Trophoblast cell (in vitro differentiated cells and primary cell): ENCODE measurements around the gene VEZF1. TPM values are rescaled to one million over a fixed set of nuclear protein-coding genes. Genes with fewer than 3 reads are reported as not detected.

ENCODE experiments used
- DNase-seq, 2 donors: peaks; one replicate each; pipeline ENCODE4 v3.0.0-alpha.2; 2016
- H2AFZ ChIP-seq: 2 replicates; pipeline ENCODE4 v1.6.1; 2013; ENCODE audit warnings: low read length, moderate library complexity, mild to moderate bottlenecking; ENCODE audit not compliant: insufficient read depth, poor library complexity
- H2AK5ac ChIP-seq: 2 replicates; pipeline ENCODE4 v1.6.1; 2013; ENCODE audit warnings: mild to moderate bottlenecking, low read length
- H2BK120ac ChIP-seq: 2 replicates; pipeline ENCODE4 v1.6.1; 2013; ENCODE audit warnings: low read length, mild to moderate bottlenecking, moderate library complexity; ENCODE audit not compliant: insufficient read depth, poor library complexity
- H2BK12ac ChIP-seq: 2 replicates; pipeline ENCODE4 v1.6.1; 2013; ENCODE audit warnings: mild to moderate bottlenecking, low read length, moderate library complexity
- H2BK5ac ChIP-seq: 2 replicates; pipeline ENCODE4 v1.6.1; 2013; ENCODE audit warnings: low read length, low read depth, moderate library complexity, mild to moderate bottlenecking; ENCODE audit not compliant: poor library complexity
- H3K14ac ChIP-seq: 2 replicates; pipeline ENCODE4 v1.6.1; 2013; ENCODE audit warnings: mild to moderate bottlenecking, low read length
- H3K18ac ChIP-seq: 2 replicates; pipeline ENCODE4 v1.6.1; 2013; ENCODE audit warnings: mild to moderate bottlenecking, low read length
- H3K23ac ChIP-seq: 2 replicates; pipeline ENCODE4 v1.6.1; 2013; ENCODE audit warnings: low read length
- H3K27ac ChIP-seq: 2 replicates; pipeline ENCODE4 v1.5.1; 2013; ENCODE audit warnings: low read depth, mild to moderate bottlenecking, inconsistent platforms, low read length, moderate library complexity
- H3K27me3 ChIP-seq: 2 replicates; pipeline ENCODE4 v1.6.1; 2013; ENCODE audit warnings: inconsistent platforms, mild to moderate bottlenecking, low read length, moderate library complexity; ENCODE audit not compliant: insufficient read depth
- H3K36me3 ChIP-seq, 2 experiments: 1 replicate in 1 of 2; 2 replicates in 1 of 2; pipeline ENCODE4 v1.6.1; 2013; ENCODE audit warnings: low read length in 2 of 2, mild to moderate bottlenecking in 2 of 2, moderate library complexity in 1 of 2; ENCODE audit not compliant: insufficient read depth in 2 of 2, control insufficient read depth in 1 of 2
- H3K4ac ChIP-seq: 2 replicates; pipeline ENCODE4 v1.6.1; 2013; ENCODE audit warnings: low read depth, mild to moderate bottlenecking, low read length, moderate library complexity
- H3K4me1 ChIP-seq, 2 experiments: 1 replicate in 1 of 2; 2 replicates in 1 of 2; pipeline ENCODE4 v1.6.1; 2013; ENCODE audit warnings: low read length in 2 of 2, mild to moderate bottlenecking in 2 of 2, moderate library complexity in 1 of 2; ENCODE audit not compliant: insufficient read depth in 2 of 2, control insufficient read depth in 1 of 2
- H3K4me2 ChIP-seq: 2 replicates; pipeline ENCODE4 v1.6.1; 2013; ENCODE audit warnings: inconsistent platforms, mild to moderate bottlenecking, low read length, moderate library complexity
- H3K4me3 ChIP-seq: 2 replicates; pipeline ENCODE4 v1.5.1; 2013; ENCODE audit warnings: mild to moderate bottlenecking, low read depth, low read length, inconsistent platforms
- H3K79me1 ChIP-seq: one replicate; pipeline ENCODE4 v1.6.1; 2013; ENCODE audit warnings: low read length
- H3K79me2 ChIP-seq: 2 replicates; pipeline ENCODE4 v1.6.1; 2013; ENCODE audit warnings: low read length, mild to moderate bottlenecking; ENCODE audit not compliant: control insufficient read depth, insufficient read depth, poor library complexity
- H3K9ac ChIP-seq: 2 replicates; pipeline ENCODE4 v1.6.1; 2013; ENCODE audit warnings: mild to moderate bottlenecking, low read length
- H3K9me3 ChIP-seq: 2 replicates; pipeline ENCODE4 v1.6.1; 2013; ENCODE audit warnings: low read depth, mild to moderate bottlenecking, control low read depth, inconsistent platforms, low read length; ENCODE audit not compliant: insufficient read depth
- H4K12ac ChIP-seq: 2 replicates; pipeline ENCODE4 v1.6.1; 2013; ENCODE audit warnings: low read depth, mild to moderate bottlenecking, low read length, moderate library complexity
- H4K8ac ChIP-seq: 2 replicates; pipeline ENCODE4 v1.6.1; 2013; ENCODE audit warnings: low read depth, mild to moderate bottlenecking, low read length, moderate library complexity
- H4K91ac ChIP-seq: one replicate; pipeline ENCODE4 v1.6.1; 2013; ENCODE audit warnings: low read depth, mild to moderate bottlenecking, low read length, moderate library complexity
- WGBS: extraction: QIAGEN DNeasy Blood & Tissue Kit; methylation state at CpG from one replicate; pipeline ENCODE4 v1.1.7; 2013; ENCODE audit warnings: missing lambda C conversion rate; ENCODE audit not compliant: insufficient read length, insufficient coverage; ENCODE audit errors: extremely low coverage; 5-methylcytosine and 5-hydroxymethylcytosine counted together
- polyA plus RNA-seq: library from polyadenylated mRNA; stranded (reverse); fragments of 200-250 nt; gene quantifications from 2 replicates; pipeline ENCODE4 v1.2.3, GENCODE V29; 2013

Gene VEZF1
- polyA plus RNA-seq = 36.2 and 37.1 TPM in 2 replicates

DNA sequence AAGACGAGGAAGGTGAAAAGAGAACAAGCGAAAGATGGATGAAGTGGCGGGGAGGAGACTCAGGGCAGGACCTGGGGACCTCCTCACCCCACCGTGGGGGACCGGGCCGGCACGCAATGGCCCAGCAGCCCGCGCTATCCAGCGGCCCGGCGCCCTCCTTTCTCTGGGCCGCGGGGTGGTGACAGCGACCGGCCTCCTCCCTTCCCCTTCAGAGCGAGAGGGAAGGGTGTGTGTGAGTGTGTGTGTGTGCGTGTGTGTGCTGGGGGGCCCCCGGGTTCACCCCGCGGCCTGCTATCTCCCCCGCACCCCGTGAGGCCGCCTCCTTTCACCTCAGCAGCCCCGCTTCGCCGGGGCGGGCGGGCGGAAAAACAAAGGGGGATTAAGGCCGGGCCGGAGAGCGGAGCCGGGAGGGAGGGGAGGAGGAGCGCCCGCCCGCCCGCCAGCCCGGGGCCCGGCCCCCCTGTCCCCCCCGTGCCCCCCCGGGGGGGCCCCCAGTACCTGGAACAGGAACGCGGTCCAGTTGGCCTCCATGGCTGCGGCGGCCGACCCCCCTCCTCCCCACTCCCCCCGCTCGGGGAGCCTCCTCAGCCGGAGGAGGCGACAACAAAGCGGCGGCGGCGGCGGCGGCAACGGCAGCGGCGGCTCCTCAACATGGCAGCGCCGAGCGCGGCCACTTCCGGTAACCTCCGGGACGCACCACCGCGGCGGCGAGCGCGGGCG lies at the start of gene VEZF1:
VEZF1 (minus strand) TSS at position 674 of the 720 bp plus-strand sequence; CDS start at position 531, 143 bp downstream.
- Histone ChIP-seq H3K9ac (peak within 1 kb of the TSS; percentile 93), H2AFZ (peak within 1 kb of the TSS; percentile 91), H3K4me2 (peak within 1 kb of the TSS; percentile 97), H3K79me2 (peaks cover 13% of the 10 kb centered on the region), H3K4me3 (peak within 1 kb of the TSS; percentile 96), H2AK5ac (peak within 1 kb of the TSS; percentile 49), H4K91ac (peak within 1 kb of the TSS; percentile 93), H3K18ac (peak within 1 kb of the TSS; percentile 96), H3K4me1 (peaks cover 3 to 6% of the 10 kb centered on the region in 2 experiments), H2BK120ac (peak within 1 kb of the TSS; percentile 77), H3K4ac (peak within 1 kb of the TSS; percentile 93), H3K79me1 (peaks cover 15% of the 10 kb centered on the region), H4K8ac (peak within 1 kb of the TSS; percentile 94), H2BK12ac (peak within 1 kb of the TSS; percentile 51), H4K12ac (peak within 1 kb of the TSS; percentile 98), H3K23ac (no peak within 1 kb of the TSS), H3K9me3 (no peaks in the 10 kb centered on the region), H3K27me3 (no peaks in the 10 kb centered on the region), H3K14ac (peak within 1 kb of the TSS; percentile 98), H3K27ac (peak within 1 kb of the TSS; percentile 86), H3K36me3 (peaks cover 3 to 5% of the 10 kb centered on the region in 2 experiments), H2BK5ac (peak within 1 kb of the TSS; percentile 85)
- peak; percentile 34 to 74 for DNase-seq
- WGBS = no CpG with 5 or more reads among the region's 74 CpGs

DNA sequence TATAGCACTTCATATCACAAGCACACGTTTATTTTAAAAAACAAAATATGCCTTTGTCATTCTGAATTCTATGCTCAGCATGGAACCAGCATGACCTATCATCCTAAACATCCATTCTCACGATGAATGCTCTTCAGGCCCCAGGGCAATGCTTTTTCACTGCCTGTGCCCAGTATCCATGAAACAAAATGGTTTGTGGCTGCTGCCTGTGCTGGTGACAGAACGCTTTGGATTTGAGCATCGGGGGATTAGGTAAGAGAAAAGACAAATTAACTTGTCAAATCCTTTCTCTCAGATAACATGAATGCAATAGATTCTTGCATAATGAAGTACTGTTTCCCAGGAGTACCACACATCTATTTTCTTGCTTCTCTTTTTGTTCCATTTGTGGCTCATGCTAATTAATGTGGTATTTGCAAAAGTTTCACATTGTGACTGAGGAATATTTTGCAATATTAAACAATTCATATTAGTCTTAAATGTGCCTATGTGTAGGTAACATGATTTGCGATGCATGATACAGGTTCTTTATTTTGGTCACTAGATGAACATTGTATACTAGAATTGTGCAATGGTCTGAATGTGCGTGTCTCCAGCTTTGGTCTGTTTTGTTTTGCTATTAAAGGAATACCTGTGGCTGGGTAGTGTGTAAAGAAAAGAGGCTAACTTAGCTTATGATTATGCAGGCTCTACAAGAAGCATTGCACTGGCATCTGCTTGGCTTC lies 44.8 kb upstream of the VEZF1 start:
- H4K12ac ChIP-seq = no peak overlapping the region

GRCh38 chr17:58028578-58028977 lies 40.5 kb upstream of the VEZF1 start:
- Histone ChIP-seq H2BK12ac (no peak overlapping the region), H3K9ac (no peak overlapping the region), H3K4me3 (no peak overlapping the region), H4K91ac (no peak overlapping the region), H3K23ac (no peak overlapping the region), H3K36me3 (no peaks in the 10 kb centered on the region), H4K12ac (no peak overlapping the region), H3K9me3 (no peaks in the 10 kb centered on the region), H3K27ac (no peak overlapping the region), H2BK5ac (no peak overlapping the region), H3K27me3 (no peaks in the 10 kb centered on the region), H3K4me1 (peaks cover 0 to under 1% of the 10 kb centered on the region in 2 experiments), H3K4me2 (no peak overlapping the region), H3K79me2 (no peaks in the 10 kb centered on the region), H2BK120ac (no peak overlapping the region), H2AFZ (no peak overlapping the region), H4K8ac (no peak overlapping the region), H3K18ac (no peak overlapping the region), H3K79me1 (no peaks in the 10 kb centered on the region), H2AK5ac (no peak overlapping the region), H3K4ac (no peak overlapping the region), H3K14ac (no peak overlapping the region)
- no peak for DNase-seq

More for the DNA sequence above, 44.8 kb upstream of the VEZF1 start:
- peak; percentile 73 to 80 for DNase-seq
- Histone ChIP-seq H3K4me2 (no peak overlapping the region), H3K79me1 (no peaks in the 10 kb centered on the region), H3K4me3 (no peak overlapping the region), H3K36me3 (no peaks in the 10 kb centered on the region), H3K23ac (no peak overlapping the region), H3K18ac (no peak overlapping the region), H2AK5ac (no peak overlapping the region), H3K27ac (no peak overlapping the region), H2BK12ac (no peak overlapping the region), H2BK120ac (no peak overlapping the region), H2BK5ac (no peak overlapping the region), H3K4ac (no peak overlapping the region), H3K27me3 (no peaks in the 10 kb centered on the region), H3K4me1 (no peaks in the 10 kb centered on the region), H3K79me2 (no peaks in the 10 kb centered on the region), H3K14ac (no peak overlapping the region), H4K91ac (no peak overlapping the region), H2AFZ (no peak overlapping the region), H4K8ac (no peak overlapping the region), H3K9ac (no peak overlapping the region), H3K9me3 (no peaks in the 10 kb centered on the region)
- WGBS = no CpG with 5 or more reads among the region's 6 CpGs

DNA sequence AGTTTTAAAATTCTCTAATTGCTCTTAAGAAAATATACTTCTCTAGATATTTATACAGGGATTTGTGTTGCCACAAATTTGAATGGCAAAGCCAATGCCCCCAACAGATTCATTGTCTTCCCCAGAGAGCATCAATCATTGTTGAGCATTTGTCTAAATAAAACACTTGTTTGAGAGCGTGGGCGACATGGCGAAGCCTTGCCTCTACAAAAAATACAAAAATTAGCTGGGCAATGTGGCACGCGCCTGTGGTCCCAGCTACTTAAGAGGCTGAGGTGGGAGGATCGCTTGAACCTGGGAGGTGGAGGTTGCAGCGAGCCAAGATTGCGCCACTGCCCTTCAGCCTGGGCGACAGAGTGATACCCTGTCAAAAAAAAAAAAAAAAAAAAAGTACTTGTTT lies 32.3 kb upstream of the VEZF1 start:
- Histone ChIP-seq H3K9me3 (no peaks in the 10 kb centered on the region), H3K27me3 (no peaks in the 10 kb centered on the region), H2BK12ac (no peak overlapping the region), H4K12ac (no peak overlapping the region), H2AK5ac (no peak overlapping the region), H3K4ac (no peak overlapping the region), H3K18ac (no peak overlapping the region), H4K8ac (no peak overlapping the region), H3K4me1 (peaks cover 7 to 13% of the 10 kb centered on the region in 2 experiments), H3K4me2 (no peak overlapping the region), H3K23ac (no peak overlapping the region), H3K14ac (no peak overlapping the region), H3K4me3 (no peak overlapping the region), H3K79me2 (no peaks in the 10 kb centered on the region), H3K79me1 (peaks cover 7% of the 10 kb centered on the region), H3K36me3 (no peaks in the 10 kb centered on the region), H2BK120ac (no peak overlapping the region), H3K27ac (no peak overlapping the region), H2AFZ (no peak overlapping the region), H2BK5ac (no peak overlapping the region), H4K91ac (no peak overlapping the region), H3K9ac (no peak overlapping the region)
- no CpG with 5 or more reads among the region's 9 CpGs for WGBS
- DNase-seq = no peak
